OCI-M2 (cell line): Measurements from ENCODE around the gene AZI2.

ENCODE experiments used
- DNase-seq: peaks from one replicate; lab custom pipeline; 2025; ENCODE audit not compliant: unreplicated experiment; lab: John Stamatoyannopoulos, UW

AZI2 gene

GRCh38 chr3:28308196-28308595 is 40.4 kb downstream of the AZI2 start:
- no peak for DNase-seq

GRCh38 chr3:28301688-28302087 is 46.9 kb downstream of the AZI2 start:
- DNase-seq, result no peak

- no peak for DNase-seq
Measured at GRCh38 chr3:28300345-28300962, 48.2 kb downstream of the AZI2 start.

- DNase-seq, result no peak
Measured at GRCh38 chr3:28299705-28300104, 48.9 kb downstream of the AZI2 start.

- no peak for DNase-seq
Measured at GRCh38 chr3:28295898-28296490, 52.6 kb downstream of the AZI2 start.

- no peak for DNase-seq
Measured at GRCh38 chr3:28294667-28295413, 53.8 kb downstream of the AZI2 start.

GRCh38 chr3:28292622-28293021 is 56.0 kb downstream of the AZI2 start:
- no peak for DNase-seq

- DNase-seq, result no peak
Measured at GRCh38 chr3:28291577-28291976, 57.0 kb downstream of the AZI2 start.

- no peak for DNase-seq
Measured at GRCh38 chr3:28290863-28291300, 57.7 kb downstream of the AZI2 start.

GRCh38 chr3:28287046-28287445 is 61.6 kb downstream of the AZI2 start:
- DNase-seq, result no peak

GRCh38 chr3:28286595-28286994 is 62.0 kb downstream of the AZI2 start:
- peak; percentile 11 for DNase-seq

GRCh38 chr3:28280781-28281180 is 67.8 kb downstream of the AZI2 start:
- DNase-seq, result no peak

GRCh38 chr3:28279770-28280169 is 68.9 kb downstream of the AZI2 start:
- DNase-seq, result no peak

- DNase-seq, result no peak
Measured at GRCh38 chr3:28278918-28279317, 69.7 kb downstream of the AZI2 start.

GRCh38 chr3:28273837-28274236 is 74.8 kb downstream of the AZI2 start:
- DNase-seq, result no peak
